T-helper 2 cell treated with Interferon-gamma antibody and Interleukin-4, amounts not matched to agents 5 μg/mL and 100 μg/mL, for 36 hours (primary cell): ENCODE results near the gene NEK5.
"Not testable (repeated sequence)": the region's sequence is repeated elsewhere in the genome, so short reads cannot be mapped to it uniquely, and the experiment has no call there.

Source experiments
- DNase-seq: peaks from one replicate; pipeline ENCODE4 v3.0.0; 2021; ENCODE audit warnings: low spot score
- H3K27ac Mint-ChIP-seq: one replicate; pipeline ENCODE4 v1.8.0; 2021; ENCODE audit warnings: mild to moderate bottlenecking, mixed read lengths
- H3K27me3 Mint-ChIP-seq: one replicate; pipeline ENCODE4 v1.8.0; 2021; ENCODE audit warnings: low read depth, mixed read lengths
- H3K36me3 Mint-ChIP-seq: one replicate; pipeline ENCODE4 v1.8.0; 2021; ENCODE audit warnings: low read depth, mixed read lengths
- H3K4me1 Mint-ChIP-seq: one replicate; pipeline ENCODE4 v1.8.0; 2021; ENCODE audit warnings: low read depth, mixed read lengths
- H3K4me3 Mint-ChIP-seq: one replicate; pipeline ENCODE4 v1.8.0; 2022; ENCODE audit warnings: mild to moderate bottlenecking, moderate library complexity, mixed read lengths
- H3K9me3 Mint-ChIP-seq: one replicate; pipeline ENCODE4 v1.8.0; 2021; ENCODE audit warnings: mixed read lengths

The NEK5 gene

DNA sequence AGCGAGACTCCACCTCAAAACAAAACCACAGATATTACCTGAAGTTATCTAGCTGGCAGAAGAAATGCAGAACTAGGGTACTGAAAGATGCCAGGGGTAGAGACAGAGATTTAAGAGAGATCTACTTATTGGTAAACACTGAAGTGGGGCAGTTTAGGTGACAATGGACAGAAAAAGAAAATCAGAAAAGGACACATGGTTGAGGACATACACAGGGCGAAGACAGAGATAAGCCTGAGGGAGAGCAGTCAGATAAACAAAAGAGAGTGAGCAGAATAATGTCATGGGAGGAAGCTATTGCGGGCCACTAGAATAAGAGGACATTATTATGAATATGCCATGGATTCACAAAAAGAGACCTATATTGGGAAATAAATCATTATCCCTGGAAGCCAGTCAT, 3.3 kb downstream of the NEK5 start:
- Mint-ChIP-seq H3K36me3 (no peaks in the 10 kb centered on the region), H3K9me3 (no peaks in the 10 kb centered on the region), H3K4me1 (peaks cover 15% of the 10 kb centered on the region), H3K4me3 (no peak overlapping the region), H3K27ac (no peak overlapping the region), H3K27me3 (peaks cover 34% of the 10 kb centered on the region)
- no peak for DNase-seq

- Mint-ChIP-seq H3K27me3 (peaks cover 36% of the 10 kb centered on the region), H3K4me1 (no peaks in the 10 kb centered on the region), H3K27ac (no peak overlapping the region), H3K4me3 (no peak overlapping the region), H3K9me3 (no peaks in the 10 kb centered on the region), H3K36me3 (no peaks in the 10 kb centered on the region)
- no peak for DNase-seq
Measured at GRCh38 chr13:52118595-52118994, 10.3 kb downstream of the NEK5 start.

DNA sequence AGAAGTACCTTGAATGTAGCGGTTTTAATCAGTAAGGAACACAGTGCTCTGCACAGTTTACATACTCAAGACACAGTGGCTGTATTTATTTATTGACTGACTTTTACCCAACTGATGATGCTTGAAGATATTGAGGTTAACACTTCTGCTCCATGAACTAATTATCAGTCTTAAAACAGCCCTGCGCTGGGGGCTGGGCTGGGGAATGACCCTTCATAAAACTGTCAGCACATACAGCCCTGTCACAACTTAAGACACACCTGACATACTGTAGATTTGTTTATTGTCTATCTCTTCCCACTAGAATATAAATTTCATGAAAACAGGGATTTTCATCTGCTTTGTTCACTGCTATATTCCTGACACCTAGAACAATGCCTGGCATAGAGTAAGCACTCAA, 10.8 kb downstream of the NEK5 start:
- no peaks in the 10 kb centered on the region for H3K36me3 Mint-ChIP-seq
- H3K27me3 Mint-ChIP-seq: peaks cover 36% of the 10 kb centered on the region
- no peak overlapping the region for H3K4me3 Mint-ChIP-seq
- DNase-seq: no peak
- no peak overlapping the region for H3K27ac Mint-ChIP-seq
- H3K9me3 Mint-ChIP-seq: no peaks in the 10 kb centered on the region
- no peaks in the 10 kb centered on the region for H3K4me1 Mint-ChIP-seq

GRCh38 chr13:52112591-52112990, 16.3 kb downstream of the NEK5 start:
- H3K27ac Mint-ChIP-seq: no peak overlapping the region
- H3K9me3 Mint-ChIP-seq: no peaks in the 10 kb centered on the region
- DNase-seq: no peak
- no peak overlapping the region for H3K4me3 Mint-ChIP-seq
- H3K27me3 Mint-ChIP-seq: peaks cover 34% of the 10 kb centered on the region
- H3K4me1 Mint-ChIP-seq: no peaks in the 10 kb centered on the region
- H3K36me3 Mint-ChIP-seq: no peaks in the 10 kb centered on the region

DNA sequence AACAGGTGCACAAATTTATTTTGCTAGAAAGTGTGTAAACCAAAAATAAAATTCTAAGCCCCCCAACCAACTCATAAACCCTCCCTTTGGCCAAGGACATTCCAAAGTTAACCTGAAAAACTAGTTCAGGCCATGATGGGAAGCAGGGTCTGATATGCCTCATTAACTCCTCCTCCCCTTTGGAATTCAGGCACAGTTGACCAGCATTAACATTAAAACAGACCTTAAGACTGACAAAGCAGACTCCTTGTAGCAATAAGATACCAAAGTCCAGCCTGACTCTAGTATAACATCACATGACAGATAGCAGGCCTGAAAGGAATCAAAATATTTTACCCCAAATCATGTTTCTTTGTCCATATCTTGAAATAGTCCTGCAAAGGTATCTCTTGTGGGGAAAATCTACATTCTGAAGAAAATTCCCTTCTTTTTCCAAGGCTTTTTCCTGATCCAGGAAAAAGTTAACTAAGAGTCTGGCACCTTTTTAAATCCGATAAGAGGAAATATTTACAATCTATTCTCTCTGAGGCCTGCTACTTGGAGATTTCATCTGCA, 19.7 kb downstream of the NEK5 start:
- Mint-ChIP-seq H3K9me3 (no peaks in the 10 kb centered on the region), H3K4me3 (no peak overlapping the region), H3K36me3 (no peaks in the 10 kb centered on the region), H3K27ac (no peak overlapping the region), H3K4me1 (no peaks in the 10 kb centered on the region), H3K27me3 (peaks cover 29% of the 10 kb centered on the region)
- DNase-seq: no peak

- Mint-ChIP-seq H3K4me1 (no peaks in the 10 kb centered on the region), H3K27me3 (peaks cover 13% of the 10 kb centered on the region), H3K36me3 (no peaks in the 10 kb centered on the region), H3K27ac (no peak overlapping the region), H3K4me3 (no peak overlapping the region), H3K9me3 (no peaks in the 10 kb centered on the region)
- no peak for DNase-seq
Measured at GRCh38 chr13:52105841-52106240, 23.0 kb downstream of the NEK5 start.

DNA sequence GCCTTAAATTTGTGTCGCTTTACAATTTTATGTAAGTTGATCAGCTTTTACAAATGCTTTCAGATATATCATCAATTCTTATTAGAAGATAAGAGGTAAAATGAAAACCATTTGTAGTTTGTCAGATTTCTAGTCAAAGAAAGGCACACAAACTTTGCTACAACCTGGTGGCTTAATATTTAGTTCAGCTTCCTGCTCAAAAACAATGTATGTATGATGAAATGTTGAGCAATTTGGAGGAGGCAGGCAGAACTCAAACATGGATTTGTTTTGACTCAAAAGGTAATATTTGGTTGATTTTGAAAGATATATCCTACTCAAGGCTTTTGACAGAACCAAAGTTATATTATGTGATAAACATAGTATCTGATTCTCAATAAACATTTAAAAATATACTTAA, 24.2 kb downstream of the NEK5 start:
- H3K27me3 Mint-ChIP-seq: peaks cover 5% of the 10 kb centered on the region
- H3K4me1 Mint-ChIP-seq: no peaks in the 10 kb centered on the region
- H3K9me3 Mint-ChIP-seq: no peaks in the 10 kb centered on the region
- no peak overlapping the region for H3K4me3 Mint-ChIP-seq
- H3K27ac Mint-ChIP-seq: no peak overlapping the region
- no peaks in the 10 kb centered on the region for H3K36me3 Mint-ChIP-seq
- no peak for DNase-seq

GRCh38 chr13:52103386-52103785, 25.5 kb downstream of the NEK5 start:
- DNase-seq: no peak

GRCh38 chr13:52102423-52102822, 26.4 kb downstream of the NEK5 start:
- not testable (repeated sequence) for H3K4me1 Mint-ChIP-seq, H3K27ac Mint-ChIP-seq, DNase-seq, H3K36me3 Mint-ChIP-seq, H3K9me3 Mint-ChIP-seq, H3K4me3 Mint-ChIP-seq, H3K27me3 Mint-ChIP-seq

More at GRCh38 chr13:52103386-52103785, 25.5 kb downstream of the NEK5 start:
- H3K27ac Mint-ChIP-seq: no peak overlapping the region
- H3K4me3 Mint-ChIP-seq: no peak overlapping the region
- no peaks in the 10 kb centered on the region for H3K4me1 Mint-ChIP-seq
- H3K9me3 Mint-ChIP-seq: no peaks in the 10 kb centered on the region
- H3K36me3 Mint-ChIP-seq: no peaks in the 10 kb centered on the region
- peaks cover 3% of the 10 kb centered on the region for H3K27me3 Mint-ChIP-seq

GRCh38 chr13:52097197-52097596, 31.7 kb downstream of the NEK5 start:
- Mint-ChIP-seq H3K36me3 (no peaks in the 10 kb centered on the region), H3K27ac (no peak overlapping the region), H3K4me3 (no peak overlapping the region), H3K4me1 (no peaks in the 10 kb centered on the region), H3K27me3 (peaks cover 2% of the 10 kb centered on the region), H3K9me3 (no peaks in the 10 kb centered on the region)
- DNase-seq: no peak

GRCh38 chr13:52096748-52097147, 32.1 kb downstream of the NEK5 start:
- Mint-ChIP-seq H3K9me3 (no peaks in the 10 kb centered on the region), H3K4me1 (no peaks in the 10 kb centered on the region), H3K27me3 (peaks cover 2% of the 10 kb centered on the region), H3K36me3 (no peaks in the 10 kb centered on the region), H3K27ac (no peak overlapping the region), H3K4me3 (no peak overlapping the region)
- DNase-seq: no peak

- Mint-ChIP-seq H3K27me3 (peaks cover 2% of the 10 kb centered on the region), H3K9me3 (no peaks in the 10 kb centered on the region), H3K4me1 (no peaks in the 10 kb centered on the region), H3K36me3 (no peaks in the 10 kb centered on the region), H3K27ac (no peak overlapping the region), H3K4me3 (no peak overlapping the region)
- DNase-seq: no peak
Measured at GRCh38 chr13:52096062-52096461, 32.8 kb downstream of the NEK5 start.

DNA sequence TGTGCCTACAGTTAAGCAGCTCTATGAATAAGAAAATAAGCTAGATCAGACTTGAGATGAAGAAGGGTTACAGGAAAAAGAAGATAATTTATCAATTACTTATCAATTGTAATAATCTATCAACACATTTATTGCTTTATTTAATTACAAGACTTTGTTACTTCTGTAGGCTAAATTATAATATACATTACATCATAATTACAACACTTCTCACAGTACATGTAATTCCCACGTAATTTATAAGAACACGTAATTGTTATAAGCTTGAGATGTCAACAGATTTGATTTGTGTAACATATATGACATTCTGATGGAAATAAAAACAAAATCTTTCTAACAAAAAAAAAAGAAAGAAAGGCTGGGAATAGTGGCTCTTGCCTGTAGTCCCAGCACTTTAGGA, 36.8 kb downstream of the NEK5 start:
- DNase-seq: no peak
- Mint-ChIP-seq H3K9me3 (no peaks in the 10 kb centered on the region), H3K36me3 (no peaks in the 10 kb centered on the region), H3K27me3 (peaks cover 2% of the 10 kb centered on the region), H3K27ac (no peak overlapping the region), H3K4me1 (no peaks in the 10 kb centered on the region), H3K4me3 (no peak overlapping the region)

- no peaks in the 10 kb centered on the region for H3K4me1 Mint-ChIP-seq
- no peak overlapping the region for H3K4me3 Mint-ChIP-seq
- H3K9me3 Mint-ChIP-seq: no peaks in the 10 kb centered on the region
- peaks cover 6% of the 10 kb centered on the region for H3K27me3 Mint-ChIP-seq
- no peaks in the 10 kb centered on the region for H3K36me3 Mint-ChIP-seq
- H3K27ac Mint-ChIP-seq: no peak overlapping the region
- no peak for DNase-seq
Measured at GRCh38 chr13:52091473-52091872, 37.4 kb downstream of the NEK5 start.

- Mint-ChIP-seq H3K4me1 (no peaks in the 10 kb centered on the region), H3K36me3 (no peaks in the 10 kb centered on the region), H3K27me3 (peaks cover 15% of the 10 kb centered on the region), H3K4me3 (no peak overlapping the region), H3K27ac (no peak overlapping the region), H3K9me3 (no peaks in the 10 kb centered on the region)
- DNase-seq: no peak
Measured at GRCh38 chr13:52085421-52085820, 43.5 kb downstream of the NEK5 start.
